ENCODE results near the gene TMEM52. TPM values are rescaled to one million over a fixed set of nuclear protein-coding genes. Genes with fewer than 3 reads are reported as not detected.

The TMEM52 gene
- total RNA-seq, 1 experiment from 2014 or later: 9.6 TPM

DNA sequence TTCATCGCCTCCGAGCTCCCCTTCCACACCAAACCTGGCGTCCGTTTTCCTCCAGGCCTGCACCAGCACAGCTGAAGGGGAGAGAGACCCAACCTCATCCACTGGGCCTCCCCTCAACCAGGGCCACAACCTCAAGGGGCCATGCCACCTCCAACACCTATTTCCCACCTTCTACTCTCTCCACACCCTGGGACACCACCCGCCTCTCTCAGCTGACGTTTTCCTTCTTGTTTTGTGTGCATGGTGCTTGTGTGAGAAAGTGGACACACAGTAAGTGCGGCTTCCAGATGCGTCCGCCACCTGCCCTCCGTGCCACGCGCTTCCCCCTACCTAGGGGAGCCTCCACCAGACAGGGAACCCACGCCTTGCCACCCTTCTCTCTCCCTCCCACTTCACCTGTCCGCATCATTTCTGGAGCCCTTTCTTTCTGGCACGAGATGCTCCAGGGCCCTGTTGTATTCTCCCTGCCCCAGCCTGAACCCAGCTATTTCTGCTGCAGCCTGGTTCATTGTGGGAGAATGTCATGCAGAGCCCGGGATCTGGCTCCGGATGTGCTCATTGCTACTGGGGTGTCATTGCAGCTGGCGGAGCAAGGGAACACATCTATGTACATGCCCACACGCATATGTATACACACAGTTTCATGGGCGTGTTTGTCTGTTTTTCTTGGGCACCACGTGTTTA, 26.9 kb downstream of the TMEM52 start:
- peaks cover 6% of the 10 kb centered on the region for H3K23me2 ChIP-seq (ENCODE audit: insufficient read length, low read depth, low read length, poor library complexity, severe bottlenecking)
- Mint-ChIP-seq H3K36me3 (ENCODE audit: insufficient read depth in 1 of 3, low read depth in 3 of 3) (peaks cover under 1 to 5% (median 5%) of the 10 kb centered on the region in 3 experiments; a peak in 5 of 7 replicates), H3K4me3 (peak overlapping the region; percentile 70 to 85), H3K4me1 (peaks cover 42 to 50% of the 10 kb centered on the region in 2 experiments), H3K27ac (peak overlapping the region in 2 of 3 experiments; percentile 25 to 42; a peak in 2 of 7 replicates), H3K27me3 (ENCODE audit: low read depth) (peaks cover 8% of the 10 kb centered on the region), H3K9me3 (no peaks in the 10 kb centered on the region; a peak in 1 of 5 replicates)
- no peak overlapping the region for H2AK5ac ChIP-seq (ENCODE audit: insufficient read length, low read length)
- no peak overlapping the region for H2AFZ ChIP-seq (ENCODE audit: low read length)
- no CpG with 5 or more reads among the region's 21 CpGs for WGBS (ENCODE audit: extremely low coverage, insufficient read length, low lambda C conversion rate)
- peaks cover 26% of the 10 kb centered on the region; the same call in 1 of the 2 replicates for H3K79me2 ChIP-seq (ENCODE audit: insufficient read depth, low read length)
- no peaks in the 10 kb centered on the region; the same call in none of the 2 replicates for H3K27me3 ChIP-seq (ENCODE audit: insufficient read depth, low read length)
- no peak overlapping the region for H2BK20ac ChIP-seq (ENCODE audit: low read depth, low read length, poor library complexity, severe bottlenecking)
- no peak overlapping the region for H2BK120ac ChIP-seq (ENCODE audit: low read depth, low read length, poor library complexity, severe bottlenecking)
- no peak overlapping the region for H4K8ac ChIP-seq (replicated peaks; ENCODE audit: insufficient read length, low read depth, low read length)
- no peak for DNase-seq
- no peaks in the 10 kb centered on the region for H3K79me1 ChIP-seq (ENCODE audit: insufficient read depth, low read depth, low read length, poor library complexity, severe bottlenecking)
- H3K14ac ChIP-seq (ENCODE audit: insufficient read depth, low read length): no peak overlapping the region
- H2BK15ac ChIP-seq (ENCODE audit: low read depth, low read length): no peak overlapping the region
- no peak overlapping the region for H3K27ac ChIP-seq (ENCODE audit: insufficient read length, low read depth, low read length)
- no peak overlapping the region for H3T11ph ChIP-seq (ENCODE audit: low read length)
- no peak overlapping the region for H3K4ac ChIP-seq (ENCODE audit: low read depth, low read length)
- H3K56ac ChIP-seq (ENCODE audit: insufficient read length, low read depth, low read length): no peak overlapping the region
- no peak overlapping the region for H4K5ac ChIP-seq (ENCODE audit: insufficient read length, low read depth, low read length)
- H4K91ac ChIP-seq (ENCODE audit: insufficient read length, low read depth, low read length): no peak overlapping the region
- H3K4me1 ChIP-seq (ENCODE audit: insufficient read depth, low read length): peaks cover 5% of the 10 kb centered on the region; the same call in 1 of the 2 replicates
- no peaks in the 10 kb centered on the region for H4K20me1 ChIP-seq (ENCODE audit: control insufficient read depth, insufficient read depth, insufficient read length)
- H3K23ac ChIP-seq (ENCODE audit: insufficient read length, low read depth, low read length): no peak overlapping the region
- no peaks in the 10 kb centered on the region for H3K9me3 ChIP-seq (ENCODE audit: control insufficient read depth, low read depth, low read length)
- H3K9ac ChIP-seq (ENCODE audit: extremely low read depth, insufficient read length, low read length): peak overlapping the region; percentile 45
- H3K4me2 ChIP-seq (ENCODE audit: insufficient read depth, insufficient read length, low read length): peak overlapping the region; percentile 70
- no peak overlapping the region for H3K18ac ChIP-seq (ENCODE audit: insufficient read length, low read depth, low read length)
- H2BK12ac ChIP-seq (ENCODE audit: insufficient read length, low read depth, low read length): no peak overlapping the region
- no peak overlapping the region for H2BK5ac ChIP-seq (ENCODE audit: insufficient read length, low read length)
- TF ChIP-seq CTCF (conservative IDR thresholded peaks at IDR 0.05): no peak

All from H9 (cell line).